Stimulated activated CD8-positive, alpha-beta memory T cell treated with anti-CD3 and anti-CD28 coated beads, Interleukin-7, amount 100 ng/mL, for 24 hours (primary cell): ENCODE data around the gene NAA10.

ENCODE experiments used
- DNase-seq: peaks from one replicate; pipeline ENCODE4 v3.0.0-alpha.2; 2020; ENCODE audit warnings: low read depth

The NAA10 gene

DNA sequence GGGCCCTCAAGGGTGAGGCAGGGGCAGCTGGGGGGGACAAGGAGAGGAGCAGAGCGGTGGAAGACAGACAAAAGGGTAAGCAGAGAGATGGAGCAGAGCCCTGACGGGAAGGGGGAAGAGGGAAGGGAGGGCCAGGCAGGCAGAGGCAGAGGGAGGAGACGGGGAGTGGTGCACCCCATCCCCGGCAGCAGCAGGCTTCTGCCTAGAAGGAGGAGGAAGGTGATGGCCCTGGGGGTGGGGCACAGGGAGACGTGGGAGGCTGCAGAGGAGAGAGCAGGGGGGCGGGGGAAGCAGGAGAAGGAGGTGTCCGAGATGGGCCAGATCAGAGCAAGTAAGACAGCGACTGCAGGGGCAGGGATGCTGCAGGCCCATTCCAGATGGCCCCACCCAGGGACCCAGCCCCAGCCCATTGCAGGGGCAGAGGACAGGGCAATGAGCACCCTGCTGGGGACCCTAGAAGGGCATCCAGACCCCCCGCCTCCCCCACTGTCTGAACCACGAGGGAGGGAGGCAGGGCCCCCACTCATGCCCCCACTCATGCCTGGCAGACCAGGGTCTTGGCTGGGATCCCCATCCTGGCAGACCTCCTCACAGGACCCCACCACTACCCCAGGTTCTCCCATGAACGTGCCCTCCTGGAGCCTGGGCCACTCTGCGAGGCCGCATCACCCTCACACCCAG is 51.5 kb downstream of the NAA10 start:
- DNase-seq = no peak

DNA sequence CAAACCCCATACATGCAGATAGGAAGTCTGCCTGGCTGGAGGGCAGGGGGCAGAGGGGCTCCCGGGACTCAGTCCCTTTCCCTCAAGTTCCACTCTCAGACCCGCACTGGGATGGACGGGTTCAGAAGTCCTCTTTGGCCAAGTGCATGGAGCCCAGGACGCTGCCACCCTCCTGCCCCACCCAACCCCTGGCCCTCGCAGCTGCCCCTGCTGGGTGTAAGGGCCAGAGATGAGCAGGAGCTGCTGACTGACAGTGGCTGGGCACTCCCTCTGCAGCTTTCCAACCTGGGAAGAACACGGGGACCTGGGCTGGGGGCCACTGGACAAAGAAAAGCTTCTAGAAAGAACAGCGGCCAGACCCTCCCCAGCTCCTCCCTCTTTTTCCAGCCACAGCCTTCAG is 52.3 kb downstream of the NAA10 start:
- no peak for DNase-seq

DNA sequence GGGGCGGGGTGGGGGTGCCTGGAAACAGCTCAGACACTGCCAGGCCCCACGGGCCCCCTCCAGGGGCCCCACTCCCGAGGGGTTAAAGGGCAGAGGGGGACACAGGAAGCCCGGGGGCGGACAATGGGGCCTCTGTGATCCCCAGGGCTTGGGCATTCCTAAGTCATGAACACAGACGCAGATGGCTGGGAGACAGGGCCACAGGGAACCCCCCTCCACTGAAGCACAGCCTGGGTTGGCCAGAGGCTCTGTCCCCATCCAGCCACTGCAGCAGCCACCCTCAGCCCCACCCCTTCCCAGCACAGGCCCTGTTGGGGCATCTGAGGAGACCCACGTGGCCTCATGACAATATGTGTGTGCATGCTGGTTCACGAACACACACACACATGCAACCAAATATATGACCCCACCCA is 52.7 kb downstream of the NAA10 start:
- no peak for DNase-seq

DNA sequence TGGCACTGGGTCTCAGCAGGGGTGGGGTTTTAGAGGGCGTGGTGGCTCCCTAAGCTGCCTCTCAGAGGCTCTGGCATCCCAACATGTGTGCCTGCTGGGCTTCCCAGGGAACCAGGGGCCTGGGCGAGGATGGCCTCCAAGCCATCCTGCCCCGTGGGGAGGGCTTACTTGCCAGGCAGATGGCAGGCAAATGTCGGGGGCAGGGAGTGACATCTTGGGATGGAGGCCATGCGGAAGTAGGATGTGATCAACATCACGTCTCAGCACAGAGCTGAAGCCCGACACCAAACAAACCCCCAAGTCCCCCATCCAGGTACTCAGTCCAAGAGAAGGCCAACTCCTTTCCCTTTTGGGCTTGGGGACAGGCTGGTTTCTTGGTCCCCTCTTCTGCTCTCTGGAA is 53.6 kb downstream of the NAA10 start:
- no peak for DNase-seq

DNA sequence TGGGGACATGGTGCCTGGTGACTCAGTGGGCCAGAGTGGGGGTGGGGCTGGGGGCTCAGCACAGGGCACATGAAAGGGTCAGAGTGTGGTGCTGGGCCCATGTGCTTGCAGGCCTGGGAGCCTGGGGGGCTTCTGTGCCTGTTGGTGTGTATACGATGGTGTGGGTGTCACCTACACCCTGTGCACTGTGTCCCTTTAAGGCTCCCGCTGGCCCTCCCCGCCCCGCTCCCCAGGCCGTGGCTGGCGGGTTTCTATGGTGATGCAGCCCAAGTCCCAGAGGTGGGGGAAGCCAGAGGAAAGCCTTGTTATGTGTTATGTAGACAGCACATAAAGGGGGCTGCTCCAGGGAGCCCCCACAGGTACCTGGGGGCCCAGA is 54.4 kb downstream of the NAA10 start:
- no peak for DNase-seq

DNA sequence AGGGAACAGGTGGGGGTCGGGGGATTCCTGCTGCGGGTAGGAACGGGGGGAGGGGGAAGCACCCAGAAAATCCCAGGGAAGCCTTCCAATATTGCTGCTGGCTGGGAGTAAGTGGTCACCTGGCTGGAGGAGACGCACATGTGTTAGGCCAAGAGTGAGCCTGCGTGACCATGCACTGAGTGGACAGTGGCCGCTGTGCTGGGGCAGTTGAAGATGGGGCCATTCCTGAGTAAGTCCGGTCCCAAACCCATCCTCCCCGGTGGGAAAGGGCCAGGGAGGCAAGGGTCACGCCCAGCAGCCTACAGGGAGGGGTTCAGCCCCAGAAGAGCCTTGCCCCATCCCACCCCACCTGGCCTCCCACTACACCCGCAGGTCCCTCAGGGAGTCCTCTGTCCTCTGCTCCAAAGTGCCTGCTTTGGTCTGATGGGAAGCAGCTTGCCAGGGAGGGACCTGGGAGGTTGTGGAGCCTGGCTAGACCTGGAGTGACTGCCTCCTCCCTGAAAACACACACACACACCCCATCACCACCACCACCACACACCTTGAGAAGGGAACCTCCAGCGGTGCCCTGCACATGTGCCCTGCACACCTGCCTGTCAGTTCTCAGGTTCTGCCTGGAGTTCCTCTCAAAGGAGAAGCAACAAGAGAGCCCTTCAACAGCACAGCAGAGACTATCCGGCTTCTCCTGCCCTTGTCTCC is 54.9 kb downstream of the NAA10 start:
- DNase-seq = no peak
